Hematopoietic multipotent progenitor cell treated with erythropoietin and hydrocortisone succinate and interleukin-3 and kit ligand, for 4 days (in vitro differentiated cells): ENCODE results near the gene FGD4.
A peak's percentile ranks its signal among the peaks of the same experiment; 100 is the strongest.
"Not testable (repeated sequence)": the region's sequence is repeated elsewhere in the genome, so short reads cannot be mapped to it uniquely, and the experiment has no call there.

ENCODE experiments used
- DNase-seq: peaks from one replicate; pipeline ENCODE4 v3.0.0-alpha.2; 2015

FGD4 gene

DNA sequence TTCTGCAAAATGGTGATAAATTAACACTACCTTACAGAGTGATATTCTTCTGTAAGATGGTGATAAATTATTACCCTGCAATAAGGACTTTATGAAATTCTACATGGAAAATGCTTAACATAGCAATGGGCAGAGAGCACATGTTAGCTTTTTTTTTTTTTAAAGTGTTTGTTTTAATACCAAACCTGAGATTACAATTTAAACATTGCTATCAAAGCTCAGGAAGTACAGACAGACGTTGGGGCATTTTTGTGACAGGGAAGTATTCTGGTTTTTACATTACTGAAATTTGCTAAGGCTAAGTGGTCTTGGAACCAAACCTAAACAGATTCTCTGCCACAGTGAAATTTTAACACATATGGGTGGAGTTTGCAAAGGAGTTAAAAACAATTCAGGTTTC is 133.1 kb downstream of the FGD4 start:
- no peak for DNase-seq

DNA sequence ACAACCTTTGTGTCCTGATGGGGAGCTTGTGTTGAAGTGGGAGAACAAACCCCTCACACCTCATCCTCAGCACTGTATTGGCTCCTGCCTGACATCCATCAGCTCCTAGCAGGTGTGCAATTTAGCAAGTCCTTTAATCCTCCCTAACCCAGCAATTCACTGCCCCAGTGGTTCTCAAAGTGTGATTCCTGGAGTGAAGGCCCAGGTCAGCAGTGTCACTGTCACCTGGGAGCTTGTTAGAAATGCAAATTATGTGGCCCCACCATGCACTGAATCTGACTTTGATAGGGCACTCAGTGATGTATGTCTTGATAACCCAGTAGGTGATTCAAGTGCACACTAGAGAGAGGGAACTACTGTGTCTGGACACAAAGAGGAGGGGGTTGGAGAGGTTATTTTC is 133.6 kb downstream of the FGD4 start:
- DNase-seq, result no peak

DNA sequence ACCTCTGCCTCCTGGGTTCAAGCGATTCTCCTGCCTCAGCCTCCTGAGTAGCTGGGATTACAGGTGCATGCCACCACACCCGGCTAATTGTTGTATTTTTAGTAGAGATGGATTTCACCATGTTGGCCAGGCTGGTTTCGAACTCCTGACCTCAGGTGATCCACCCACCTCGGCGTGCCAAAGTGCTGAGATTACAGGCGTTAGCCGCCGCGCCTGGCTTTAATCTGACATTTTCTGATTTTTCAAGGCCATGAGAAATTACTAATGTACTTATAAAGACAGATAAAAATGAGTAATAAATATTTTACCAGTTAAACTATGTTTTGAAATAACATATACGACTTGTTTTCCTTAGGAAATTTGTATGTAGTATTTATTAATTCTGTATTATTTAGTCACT is 134.1 kb downstream of the FGD4 start:
- DNase-seq, result not testable (repeated sequence)

DNA sequence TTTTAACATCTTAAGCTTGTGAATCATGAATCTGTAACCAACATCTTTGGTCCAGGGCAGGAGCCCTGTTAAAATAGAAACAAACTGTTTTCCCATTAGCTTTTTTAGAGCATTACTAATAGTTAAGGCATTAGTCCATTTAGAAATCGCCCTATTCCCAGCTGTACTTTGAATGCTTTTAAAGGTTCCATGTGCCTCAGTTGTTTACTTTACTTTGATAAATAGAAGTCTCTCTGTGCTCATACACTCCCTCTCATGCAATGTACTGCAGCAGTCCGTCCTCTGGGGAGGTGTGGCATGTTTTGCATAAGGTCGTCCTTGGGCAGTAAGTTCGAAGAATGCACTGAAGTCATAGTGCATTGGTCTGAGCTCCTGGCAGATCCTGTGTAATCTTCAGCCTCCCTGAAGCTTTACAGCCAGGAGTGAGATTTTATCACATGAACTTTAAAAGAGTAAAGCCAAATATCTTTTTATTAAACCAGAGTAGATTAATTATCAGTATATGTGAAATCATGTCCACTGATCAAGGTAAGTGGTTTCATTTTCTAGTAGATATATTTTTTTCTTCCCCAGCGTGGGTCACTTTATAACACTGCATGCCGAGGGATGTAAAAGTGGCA is 134.7 kb downstream of the FGD4 start:
- peak; percentile 67 for DNase-seq

DNA sequence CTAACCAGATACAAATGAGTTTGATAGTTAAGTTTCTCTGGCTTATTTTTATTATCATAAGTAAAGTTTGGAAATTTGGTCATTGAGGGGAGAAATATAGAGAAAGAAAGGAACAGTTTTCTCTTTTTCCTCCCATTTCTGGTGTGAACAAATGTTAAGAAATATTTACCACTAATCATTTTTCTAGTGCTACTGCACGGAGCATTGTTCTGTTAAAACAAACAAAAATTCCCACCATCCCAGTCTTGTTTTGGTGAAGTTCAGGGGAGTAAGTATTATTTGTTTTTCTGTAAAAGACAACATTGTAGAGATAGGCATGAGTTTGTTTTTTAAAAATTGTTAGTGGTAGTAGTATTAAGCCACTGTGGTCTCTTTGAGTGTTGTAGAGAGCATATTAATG is 135.3 kb downstream of the FGD4 start:
- DNase-seq, result no peak

DNA sequence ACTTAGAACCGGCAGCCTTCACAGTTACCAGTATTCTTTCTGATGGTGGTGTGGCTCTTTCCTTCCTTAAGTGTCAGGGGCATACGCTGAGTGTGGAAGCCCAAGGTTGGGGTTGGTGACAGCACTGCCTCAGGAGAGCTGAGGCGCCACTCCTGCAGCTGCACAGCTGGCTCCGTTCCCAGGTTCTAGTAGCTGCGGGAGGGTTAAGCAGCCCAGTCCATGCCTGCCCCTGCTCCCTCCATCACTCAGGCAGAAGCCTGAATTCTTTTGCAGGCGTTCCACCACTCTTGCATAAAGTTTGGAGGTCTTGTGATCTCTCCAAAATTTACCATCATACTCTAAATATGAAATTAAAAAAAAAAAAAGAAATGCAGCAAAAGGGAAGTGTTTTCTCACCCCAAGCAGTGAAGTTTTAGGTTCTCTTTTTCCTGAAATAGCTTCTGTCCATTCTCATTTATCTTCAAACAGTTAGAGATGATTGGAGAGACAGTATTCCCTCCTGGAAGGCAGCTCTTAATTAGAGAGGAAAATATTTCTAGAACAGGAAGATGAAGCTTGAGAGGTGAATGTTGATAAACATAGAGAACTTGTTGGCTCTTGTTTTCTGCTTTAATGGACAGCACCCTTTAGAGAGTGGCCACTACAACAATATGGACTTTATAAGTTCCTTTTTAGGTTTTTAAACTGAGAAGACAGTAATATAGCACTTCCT is 136.1 kb downstream of the FGD4 start:
- peak; percentile 89 for DNase-seq

DNA sequence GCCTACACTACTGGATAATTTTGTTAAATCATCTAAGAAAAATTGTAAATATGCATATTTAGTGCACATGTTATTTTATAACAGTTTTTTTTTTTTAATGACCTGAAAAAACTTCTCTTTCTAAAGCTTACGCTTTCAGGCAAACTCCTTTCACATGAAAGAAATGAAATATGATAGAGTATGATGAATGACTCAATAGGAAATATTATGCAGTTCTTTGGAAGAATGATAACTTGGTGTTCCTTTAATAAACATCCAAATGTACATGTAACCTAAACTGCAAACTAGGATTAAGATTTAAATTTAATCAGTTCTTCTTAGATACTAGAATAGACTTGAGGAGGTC is 136.6 kb downstream of the FGD4 start:
- no peak for DNase-seq

DNA sequence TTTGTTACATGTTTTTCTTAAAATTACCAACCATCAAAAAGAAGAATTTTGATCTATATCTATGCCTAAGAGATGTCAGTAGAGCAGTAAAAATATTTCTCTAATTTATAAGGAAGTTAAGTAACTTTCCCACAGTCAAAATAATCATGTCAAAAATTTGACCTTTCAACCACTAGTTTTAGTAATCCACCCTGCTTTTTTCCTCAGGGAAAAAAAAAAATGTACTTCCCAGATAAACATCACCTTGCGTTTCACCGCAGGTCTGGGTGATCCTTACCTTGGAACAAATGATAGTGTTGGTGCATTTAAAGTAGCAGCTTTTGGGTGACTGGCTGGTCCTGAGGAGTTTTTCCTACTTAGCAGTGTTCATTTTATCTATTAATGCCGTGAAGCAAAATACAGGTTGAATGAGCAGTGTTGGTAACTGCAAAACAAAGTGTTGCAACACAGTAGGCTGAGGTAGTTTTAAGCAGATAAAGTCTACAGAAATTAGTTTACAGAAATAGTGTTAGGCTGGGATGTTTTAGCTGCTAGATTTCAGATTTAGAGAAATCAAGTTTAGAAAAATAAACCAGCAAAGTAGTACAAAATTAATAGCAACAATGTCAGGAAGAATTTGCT is 142.5 kb downstream of the FGD4 start:
- peak; percentile 29 for DNase-seq

DNA sequence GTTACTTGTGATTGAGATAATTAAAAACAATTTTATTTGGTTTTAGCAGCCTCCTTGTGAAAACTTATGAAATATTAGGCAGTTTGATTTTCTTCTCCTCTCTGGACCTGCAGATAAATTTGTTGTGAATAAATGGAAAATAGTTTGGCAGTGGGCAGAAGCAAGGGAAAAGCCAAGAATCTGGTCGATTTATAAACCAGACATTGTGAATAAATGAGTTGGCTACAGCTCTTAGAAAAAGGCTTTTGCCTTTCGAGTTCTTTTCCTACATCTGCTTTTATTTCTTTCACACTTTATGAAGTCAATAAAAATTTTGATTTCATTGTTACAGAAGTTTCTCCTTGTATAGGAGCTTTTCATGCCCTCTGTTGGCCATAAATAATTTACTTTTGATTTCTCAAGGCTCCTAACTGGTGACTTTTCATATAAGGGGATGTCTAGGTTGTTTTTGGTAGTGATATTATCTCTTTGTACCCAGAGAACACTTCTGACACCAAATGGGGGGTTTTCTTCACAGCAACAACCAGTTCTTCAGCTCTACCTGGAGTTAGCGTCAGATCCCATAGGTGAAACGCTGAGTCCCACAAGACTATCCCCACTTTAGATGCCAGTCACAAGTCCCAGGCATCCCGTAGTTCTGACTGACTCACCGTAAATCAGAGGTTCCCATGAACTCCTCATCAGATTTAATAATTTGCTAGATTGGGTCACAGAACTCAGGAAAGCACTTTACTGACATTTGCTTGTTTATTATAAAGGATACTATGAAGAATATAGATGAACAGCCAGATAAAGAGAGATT is 143.3 kb downstream of the FGD4 start:
- peak; percentile 33 for DNase-seq

DNA sequence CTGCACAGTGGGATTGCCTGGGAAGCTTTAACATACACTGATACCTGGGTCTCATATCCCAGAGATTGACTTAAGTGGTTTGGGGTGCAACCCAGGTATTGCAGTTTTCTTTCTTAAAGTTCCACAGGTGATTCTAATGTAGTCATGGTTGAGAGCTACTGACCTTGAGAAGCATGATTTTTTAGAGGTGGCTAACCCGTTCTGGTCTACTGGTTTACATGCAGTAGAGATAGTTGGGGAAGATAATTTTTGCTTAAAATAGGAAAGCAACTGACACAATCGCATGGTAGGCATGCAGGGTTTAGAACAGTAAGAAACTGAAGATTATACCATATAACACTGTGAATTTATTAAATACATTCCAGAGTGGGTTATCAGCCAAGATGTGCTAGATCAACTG is 145.5 kb downstream of the FGD4 start:
- DNase-seq, result no peak

DNA sequence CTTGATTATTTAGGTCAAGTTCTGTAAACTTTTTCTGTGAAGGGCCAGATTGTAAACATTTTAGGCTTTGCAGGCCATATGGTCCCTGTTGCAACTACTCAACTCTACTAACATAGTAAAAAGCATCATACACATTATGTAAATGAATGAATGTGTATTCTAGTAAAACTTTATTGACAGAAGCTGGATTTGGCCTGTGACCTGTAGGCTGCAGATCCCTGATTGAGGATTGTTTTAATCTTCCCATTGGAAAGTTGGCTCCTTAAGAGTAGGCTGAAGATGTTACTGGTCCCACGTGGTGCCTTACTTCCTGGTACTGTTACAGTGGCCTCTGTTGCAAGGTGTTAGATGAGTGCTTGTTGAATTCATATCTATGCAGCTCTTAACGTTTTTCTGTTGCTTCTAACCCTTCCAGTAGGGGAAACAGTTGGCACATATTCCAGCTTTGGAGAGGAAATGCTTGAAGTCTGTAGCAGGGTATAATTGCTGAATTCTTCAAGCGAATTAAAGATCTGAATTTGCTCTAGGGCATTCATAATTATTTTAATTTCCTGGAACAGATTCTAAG is 146.1 kb downstream of the FGD4 start:
- peak; percentile 25 for DNase-seq

DNA sequence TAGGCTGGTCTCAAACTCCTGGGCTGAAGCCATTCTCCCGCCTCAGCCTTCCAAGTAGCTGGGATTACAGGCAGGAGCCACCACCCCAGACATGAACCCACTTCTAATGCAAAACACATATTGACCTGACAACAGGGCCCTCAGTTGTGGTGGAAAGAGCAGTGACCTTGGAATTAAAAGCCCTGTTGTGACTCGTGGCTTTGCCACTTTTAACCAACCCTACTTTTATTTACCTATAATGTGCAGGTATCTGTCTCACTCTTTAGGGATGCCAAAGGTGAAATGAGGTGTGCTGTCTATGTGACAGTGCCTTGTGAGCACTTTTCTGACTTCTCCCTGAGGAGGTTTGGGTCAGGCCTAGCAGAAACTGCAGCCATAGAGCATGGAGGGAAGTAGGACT is 146.9 kb downstream of the FGD4 start:
- no peak for DNase-seq

DNA sequence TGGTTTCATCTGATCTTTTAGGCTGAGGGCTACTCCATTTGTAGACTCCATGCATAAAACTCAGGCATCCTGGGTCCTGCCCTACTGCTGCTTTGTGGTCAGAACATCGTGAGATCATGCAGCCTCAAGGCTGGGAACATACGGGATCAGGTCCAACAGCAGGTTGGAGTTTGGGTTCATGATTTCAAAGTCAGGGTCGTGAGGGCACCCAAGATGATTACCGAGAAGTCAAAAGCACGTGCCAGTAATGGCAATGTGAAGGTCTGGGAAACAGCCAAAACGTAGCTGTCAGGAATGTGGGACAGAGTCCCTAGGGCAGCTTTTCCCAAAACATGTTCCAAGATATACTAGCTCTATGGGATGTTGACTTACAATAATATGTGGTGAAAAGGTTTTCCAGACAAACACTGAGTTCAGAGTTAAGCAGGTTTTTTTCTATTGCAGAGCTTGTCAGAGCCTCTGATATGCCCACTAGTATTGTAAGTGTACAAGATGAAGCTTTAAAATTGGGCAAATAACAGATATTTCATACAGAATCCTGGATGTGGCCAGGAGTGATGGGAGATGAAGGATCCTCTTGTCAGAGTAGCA is 149.4 kb downstream of the FGD4 start:
- DNase-seq, result no peak

DNA sequence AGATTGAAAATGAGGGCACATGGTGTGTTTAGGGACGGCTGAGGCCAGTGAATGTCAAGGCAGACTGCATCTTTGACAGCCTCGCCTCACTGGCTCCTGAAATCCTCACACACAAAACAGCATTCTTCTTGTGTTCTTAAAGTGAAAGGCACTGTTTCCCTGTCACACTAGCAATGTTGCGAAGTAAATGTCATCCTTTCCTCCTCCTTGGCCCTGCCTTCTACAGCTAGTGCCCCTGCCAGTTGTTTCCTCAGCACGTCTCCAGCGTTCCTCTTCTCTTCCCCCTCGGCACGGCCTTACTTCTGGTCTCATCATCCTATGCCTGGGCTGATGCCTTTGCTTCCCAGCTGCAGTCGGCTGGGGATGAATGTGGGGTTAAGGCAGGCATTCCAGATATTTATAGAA is 150.3 kb downstream of the FGD4 start:
- no peak for DNase-seq

DNA sequence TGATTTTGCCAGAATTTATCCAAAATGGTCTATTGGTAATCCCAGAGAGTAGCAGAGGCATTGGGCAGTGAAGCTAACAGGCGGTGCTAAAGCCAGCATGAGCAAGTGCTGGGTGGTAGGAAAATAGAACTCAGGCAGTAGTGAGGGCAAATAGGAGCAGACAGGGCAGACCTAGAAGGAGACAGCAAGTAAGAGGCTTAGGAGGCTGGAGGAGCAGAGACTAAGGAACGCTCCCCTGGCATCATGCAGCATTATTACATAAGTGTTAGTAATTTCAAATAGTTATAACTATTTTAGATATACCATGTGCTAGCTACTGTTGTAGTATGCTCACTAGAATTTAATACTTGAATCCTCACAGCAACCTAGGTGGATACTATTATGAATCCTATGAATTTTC is 151.7 kb downstream of the FGD4 start:
- no peak for DNase-seq

DNA sequence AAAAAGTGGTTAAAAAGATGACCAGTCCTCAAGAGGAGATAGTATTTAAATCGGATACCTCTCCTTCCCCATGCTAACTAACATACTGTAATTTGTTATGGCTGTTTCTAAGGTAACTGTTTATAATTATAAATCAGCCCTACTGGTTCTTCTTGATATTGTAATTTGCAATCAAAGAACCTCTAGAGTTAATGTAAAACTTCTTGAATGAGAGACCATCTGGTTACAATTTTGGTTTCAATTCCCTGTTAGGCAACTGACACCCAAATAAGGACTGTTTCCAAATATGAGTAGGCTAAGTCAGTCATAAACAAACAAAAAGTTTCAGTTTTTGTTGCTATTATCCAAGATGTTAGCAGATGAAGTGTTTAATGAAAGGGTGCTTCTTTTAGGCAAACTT is 159.5 kb downstream of the FGD4 start:
- no peak for DNase-seq

DNA sequence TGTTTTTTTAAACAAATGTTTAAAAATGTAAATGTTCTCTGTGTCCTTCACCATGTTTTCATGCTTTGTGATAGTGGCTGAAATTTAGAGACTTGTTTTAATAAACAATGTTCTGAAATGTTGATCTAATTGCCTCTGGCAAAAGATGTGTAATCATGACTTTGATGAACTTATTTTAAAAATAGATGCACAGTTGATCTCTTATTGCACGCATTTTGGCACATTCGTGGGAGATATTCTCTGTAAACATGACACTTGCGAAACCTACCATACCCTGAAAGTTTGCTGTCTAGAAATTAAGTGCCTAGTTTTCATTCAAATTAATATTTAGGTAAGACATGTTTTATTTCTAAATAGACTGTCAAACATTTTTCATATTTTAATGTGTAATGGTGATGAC is 160.1 kb downstream of the FGD4 start:
- no peak for DNase-seq

DNA sequence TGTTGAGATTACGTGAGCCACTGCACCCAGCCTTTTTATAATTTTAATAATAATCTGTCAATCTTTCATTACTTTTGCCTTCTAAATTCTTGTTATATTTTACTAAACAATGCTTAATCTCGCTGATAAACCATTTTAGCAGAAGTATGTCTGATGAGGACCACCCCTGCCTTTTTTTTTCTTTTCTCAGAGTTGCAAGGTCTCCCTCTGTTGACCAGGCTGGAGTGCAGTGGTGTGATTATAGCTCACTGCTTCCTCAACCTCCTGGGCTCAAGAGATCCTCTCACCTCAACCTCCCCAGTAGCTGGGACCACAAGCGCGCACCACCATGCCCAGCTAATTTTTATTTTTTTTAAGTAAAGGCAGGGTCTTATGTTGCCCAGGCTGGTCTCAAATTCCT is 161.2 kb downstream of the FGD4 start:
- DNase-seq, result no peak

DNA sequence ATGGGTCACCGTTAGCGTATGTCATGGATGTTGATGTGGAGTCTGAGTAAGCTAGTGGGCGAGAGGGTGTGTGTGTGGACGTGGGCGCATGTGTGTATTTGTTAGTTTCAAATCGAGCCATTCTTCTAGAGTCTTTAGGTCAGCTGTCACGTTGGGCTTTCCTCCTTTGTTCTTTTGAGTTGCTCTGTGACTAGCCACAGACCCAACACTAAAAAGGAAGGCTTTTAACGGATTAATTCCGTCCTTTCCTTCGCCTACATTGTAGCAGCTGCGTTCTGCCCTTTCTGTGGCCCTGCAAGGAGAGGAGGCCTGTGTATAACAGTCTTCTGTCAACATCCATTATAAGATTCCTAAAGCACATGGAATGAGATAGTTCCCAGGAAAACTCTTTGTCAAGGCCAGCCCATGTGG is 162.6 kb downstream of the FGD4 start:
- DNase-seq, result no peak

DNA sequence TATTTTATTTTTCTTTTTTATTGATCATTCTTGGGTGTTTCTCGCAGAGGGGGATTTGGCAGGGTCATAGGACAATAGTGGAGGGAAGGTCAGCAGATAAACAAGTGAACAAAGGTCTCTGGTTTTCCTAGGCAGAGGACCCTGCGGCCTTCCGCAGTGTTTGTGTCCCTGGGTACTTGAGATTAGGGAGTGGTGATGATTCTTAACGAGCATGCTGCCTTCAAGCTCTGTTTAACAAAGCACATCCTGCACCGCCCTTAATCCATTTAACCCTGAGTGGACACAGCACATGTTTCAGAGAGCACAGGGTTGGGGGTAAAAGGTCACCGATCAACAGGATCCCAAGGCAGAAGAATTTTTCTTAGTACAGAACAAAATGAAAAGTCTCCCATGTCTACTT is 163.1 kb downstream of the FGD4 start:
- DNase-seq, result not testable (repeated sequence)

DNA sequence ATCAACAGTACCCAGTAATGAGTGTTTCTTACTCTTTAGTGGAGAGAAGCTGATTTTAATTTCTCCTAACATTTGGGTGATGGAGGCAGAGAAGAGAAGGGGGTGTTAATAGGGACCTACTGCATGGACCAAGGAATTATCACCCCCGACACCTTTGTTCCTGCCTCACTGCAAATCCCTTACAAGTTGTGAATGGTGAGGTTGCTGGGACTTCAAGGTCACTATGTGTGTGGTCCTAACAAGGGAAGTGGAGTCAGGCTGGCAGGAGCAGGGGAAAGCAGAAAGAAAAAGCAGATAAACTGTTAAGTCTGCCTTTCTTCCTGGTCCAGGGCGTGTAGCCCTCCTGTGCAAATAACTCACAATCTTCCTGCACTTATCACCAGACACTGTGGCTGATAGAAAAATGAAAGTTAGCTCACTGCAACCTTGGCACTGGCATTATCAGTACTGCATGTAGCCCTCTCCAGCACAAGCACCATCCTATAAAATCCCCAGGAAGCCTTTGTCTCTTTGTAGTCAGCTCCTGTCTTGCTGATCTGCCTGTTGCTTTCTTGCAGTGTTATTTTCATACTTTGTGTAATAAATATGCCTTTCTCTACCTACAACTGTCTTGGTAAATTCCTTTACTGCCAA is 167.4 kb downstream of the FGD4 start:
- peak; percentile 37 for DNase-seq

DNA sequence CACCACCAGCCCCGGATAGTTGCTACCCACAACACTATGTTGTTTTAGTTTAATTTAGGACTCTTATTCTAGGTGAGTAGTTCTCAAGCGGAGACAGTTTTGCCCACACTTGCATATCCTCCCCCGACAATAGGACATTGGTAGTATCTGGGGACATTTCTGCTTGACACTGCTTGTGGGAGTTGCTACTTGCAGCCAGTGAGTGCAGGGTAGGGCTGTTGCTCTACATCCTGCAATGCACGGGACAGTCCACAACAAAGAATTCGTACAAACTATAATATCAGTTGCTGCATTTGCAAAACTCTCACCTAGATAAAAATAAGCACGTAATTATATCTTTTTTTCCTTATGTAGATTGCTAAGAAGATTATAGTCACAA is 167.9 kb downstream of the FGD4 start:
- DNase-seq, result peak; percentile 45

DNA sequence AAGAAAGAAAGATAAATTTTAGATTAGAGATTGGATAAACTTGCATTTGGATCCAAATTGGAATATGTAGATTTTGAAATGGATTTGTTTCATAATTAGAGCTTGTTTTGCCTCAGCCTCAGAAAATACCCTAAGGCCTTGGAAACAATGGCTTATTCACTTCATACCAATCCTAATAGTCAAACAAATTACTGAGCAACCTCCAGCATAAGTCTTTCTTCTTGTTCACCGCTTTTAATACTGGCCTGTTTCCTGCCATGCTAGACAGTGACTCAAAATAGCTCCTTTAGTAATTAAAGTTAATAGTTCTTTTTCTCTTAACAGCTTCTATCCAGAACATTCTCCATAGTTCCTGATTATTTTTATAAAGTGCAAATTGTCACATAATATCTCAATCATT is 168.9 kb downstream of the FGD4 start:
- no peak for DNase-seq
